Measurements from ENCODE around the gene KIAA1614.

Gene KIAA1614

GRCh38 chr1:180912801-180913565 lies at the start of gene KIAA1614:
Gene KIAA1614, plus strand, starts transcription at chr1:180912897. Its CDS starts 347 bp downstream, at chr1:180913244.
- DNase-seq = no peak

- peak; percentile 48 to 88 for DNase-seq
These were observed 49.4 kb upstream of the KIAA1614 start for GRCh38 chr1:180863158-180863775.

GRCh38 chr1:180881806-180882509 lies 30.7 kb upstream of the KIAA1614 start:
- DNase-seq = peak in 1 of 2 experiments; percentile 32

GRCh38 chr1:180884588-180885300 lies 28.0 kb upstream of the KIAA1614 start:
- no peak for DNase-seq

GRCh38 chr1:180886338-180886737 lies 26.4 kb upstream of the KIAA1614 start:
- no peak for DNase-seq

GRCh38 chr1:180887841-180888240 lies 24.9 kb upstream of the KIAA1614 start:
- DNase-seq = no peak

GRCh38 chr1:180888870-180889269 lies 23.8 kb upstream of the KIAA1614 start:
- no peak for DNase-seq

GRCh38 chr1:180889325-180889724 lies 23.4 kb upstream of the KIAA1614 start:
- no peak for DNase-seq

- no peak for DNase-seq
These were observed 20.4 kb upstream of the KIAA1614 start for GRCh38 chr1:180892272-180892671.

- no peak for DNase-seq
These were observed 20.0 kb upstream of the KIAA1614 start for GRCh38 chr1:180892675-180893074.

GRCh38 chr1:180893614-180894013 lies 19.1 kb upstream of the KIAA1614 start:
- no peak for DNase-seq

- no peak for DNase-seq
These were observed 16.5 kb upstream of the KIAA1614 start for GRCh38 chr1:180896161-180896560.

GRCh38 chr1:180898441-180899219 lies 14.1 kb upstream of the KIAA1614 start:
- no peak for DNase-seq

- no peak for DNase-seq
These were observed 13.4 kb upstream of the KIAA1614 start for GRCh38 chr1:180899262-180899661.

GRCh38 chr1:180901076-180901990 lies 11.4 kb upstream of the KIAA1614 start:
- no peak for DNase-seq

GRCh38 chr1:180902541-180902940 lies 10.2 kb upstream of the KIAA1614 start:
- no peak for DNase-seq

- DNase-seq = no peak
These were observed 6.8 kb upstream of the KIAA1614 start for GRCh38 chr1:180905927-180906326.

GRCh38 chr1:180906511-180906910 lies 6.2 kb upstream of the KIAA1614 start:
- DNase-seq = no peak

- DNase-seq = no peak
These were observed 5.2 kb upstream of the KIAA1614 start for GRCh38 chr1:180907313-180908055.

- no peak for DNase-seq
These were observed 4.5 kb upstream of the KIAA1614 start for GRCh38 chr1:180908074-180908765.
